Activated CD8-positive, alpha-beta memory T cell treated with anti-CD3 and anti-CD28 coated beads, Interleukin-2, amount 50 U/mL, for 4 hours (primary cell): ENCODE data around the gene MSANTD7.
A peak's percentile ranks its signal among the peaks of the same experiment; 100 is the strongest.
"Not testable (repeated sequence)": the region's sequence is repeated elsewhere in the genome, so short reads cannot be mapped to it uniquely, and the experiment has no call there.

Experiments used
- DNase-seq: peaks from one replicate; pipeline ENCODE4 v3.0.0-alpha.2; 2020

The MSANTD7 gene

DNA sequence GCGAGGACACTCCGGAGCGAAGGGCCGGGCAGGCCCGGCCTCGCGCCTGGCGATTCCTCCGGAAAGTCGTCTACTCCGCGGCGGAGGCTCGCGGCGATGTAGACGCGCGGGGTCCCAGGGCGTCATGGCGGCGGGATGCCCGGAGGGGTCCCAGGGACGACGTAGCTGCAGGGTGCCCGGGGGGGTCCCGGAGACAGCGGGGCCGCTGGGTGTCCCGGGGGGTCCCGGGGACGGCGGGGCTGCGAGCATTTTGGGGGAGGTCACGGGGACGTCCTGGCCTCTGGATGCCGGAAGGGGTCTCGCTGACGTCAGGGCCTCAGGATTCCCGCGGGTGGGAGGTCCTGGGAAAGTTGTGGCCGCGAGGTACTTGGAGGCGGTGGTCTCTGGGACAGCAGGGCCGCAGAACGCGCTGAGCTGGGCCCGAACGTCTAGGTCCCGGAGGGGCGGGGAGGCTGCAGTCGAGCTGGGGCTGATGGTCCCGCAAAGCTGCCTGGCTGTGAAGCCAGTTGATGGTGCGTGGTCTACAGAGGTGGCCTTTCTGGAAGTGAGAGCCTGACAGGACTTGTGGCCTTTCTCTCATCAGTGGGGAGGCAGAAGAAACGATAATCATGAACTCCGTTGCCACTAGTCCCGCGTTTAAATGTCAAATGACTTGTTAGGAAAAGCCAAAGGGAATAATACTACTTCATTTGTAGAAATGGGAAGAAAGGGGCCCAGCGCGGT, 637 bp downstream of the MSANTD7 start:
- no peak for DNase-seq

GRCh38 chr10:14839305-14839695, 1.2 kb downstream of the MSANTD7 start:
- no peak for DNase-seq

DNA sequence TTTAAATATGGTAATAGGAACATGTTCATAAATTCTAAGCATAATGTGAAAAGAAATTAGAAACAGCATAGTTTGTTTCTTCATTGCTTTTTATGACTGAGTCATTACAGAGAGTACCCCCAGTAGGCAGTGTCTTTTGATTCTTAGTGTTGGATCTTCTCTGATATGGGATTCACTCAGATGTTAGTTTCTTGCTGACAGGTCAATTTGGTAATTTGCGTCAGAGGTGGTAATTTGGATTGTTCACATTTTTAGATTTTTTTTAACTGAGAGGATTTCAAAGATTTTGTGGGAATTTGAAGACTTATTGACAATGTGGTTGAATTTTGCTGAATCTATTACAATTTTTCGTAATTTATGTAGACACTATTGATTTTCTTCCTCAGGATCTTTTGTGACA, 2.1 kb downstream of the MSANTD7 start:
- no peak for DNase-seq

DNA sequence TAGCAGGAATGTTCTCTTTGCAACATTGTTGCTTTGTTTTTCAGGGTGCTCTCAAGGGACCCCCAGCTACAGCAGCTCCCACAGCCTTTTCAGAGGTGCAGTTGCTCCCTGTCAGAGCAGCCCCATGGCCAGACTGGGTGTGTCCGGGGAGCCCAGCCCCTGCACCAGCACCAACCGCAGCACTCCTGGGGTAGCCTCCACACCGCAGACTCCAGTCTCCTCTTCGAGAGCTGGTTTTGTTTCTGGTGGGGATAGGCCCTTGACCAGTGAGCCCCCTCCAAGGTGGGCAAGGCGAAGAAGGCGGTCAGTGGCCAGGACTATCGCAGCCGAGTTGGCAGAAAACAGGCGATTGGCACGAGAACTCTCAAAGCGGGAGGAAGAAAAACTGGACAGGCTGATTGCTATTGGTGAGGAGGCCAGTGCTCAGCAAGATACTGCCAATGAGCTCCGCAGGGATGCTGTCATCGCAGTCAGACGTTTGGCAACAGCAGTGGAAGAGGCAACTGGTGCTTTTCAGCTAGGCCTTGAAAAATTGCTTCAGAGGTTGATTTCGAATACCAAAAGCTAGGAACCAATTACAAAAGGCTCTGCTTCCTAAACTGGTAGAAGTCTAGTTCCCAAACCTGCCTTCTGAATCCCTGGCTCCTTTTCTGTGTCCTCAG, 5.4 kb downstream of the MSANTD7 start:
- no peak for DNase-seq

- no peak for DNase-seq
Observed at GRCh38 chr10:14844948-14845347, 6.8 kb downstream of the MSANTD7 start.

DNA sequence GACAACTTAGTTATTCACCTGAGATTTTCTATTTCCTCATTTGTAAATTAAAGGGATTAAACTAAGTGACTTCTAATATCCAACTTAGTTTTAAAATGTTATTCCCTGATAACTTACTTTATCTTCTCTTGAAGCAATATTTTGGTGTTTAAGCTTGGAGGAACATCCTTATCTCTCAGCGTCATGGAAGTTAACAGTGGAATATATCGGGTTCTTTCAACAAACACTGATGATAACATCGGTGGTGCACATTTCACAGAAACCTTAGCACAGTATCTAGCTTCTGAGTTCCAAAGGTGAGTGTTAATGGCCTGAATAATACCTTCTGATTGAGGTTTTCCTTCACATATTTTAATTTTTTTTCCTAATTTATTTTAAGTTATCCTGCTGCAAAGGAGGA, 14.1 kb downstream of the MSANTD7 start:
- no peak for DNase-seq

DNA sequence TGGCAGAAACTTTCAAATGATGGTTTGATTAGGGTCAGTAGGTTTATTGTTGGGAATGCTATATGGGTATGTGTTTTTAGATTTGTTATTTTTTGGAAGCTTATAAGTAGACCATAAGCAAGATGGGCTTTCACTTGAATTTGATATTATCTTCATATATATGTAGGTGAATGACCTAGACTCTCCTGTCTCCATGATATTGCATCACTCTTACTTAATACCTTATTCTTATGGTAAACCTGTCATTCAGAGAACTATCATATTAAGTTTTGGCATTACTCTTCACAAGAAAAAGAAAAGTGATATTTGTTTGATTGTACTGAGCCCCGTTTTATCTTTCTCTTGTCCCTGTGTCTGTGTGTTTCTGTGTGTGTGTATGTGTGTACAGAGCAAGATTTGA, 17.3 kb downstream of the MSANTD7 start:
- no peak for DNase-seq

- DNase-seq, result no peak
Observed at GRCh38 chr10:14858338-14858960, 20.3 kb downstream of the MSANTD7 start.

DNA sequence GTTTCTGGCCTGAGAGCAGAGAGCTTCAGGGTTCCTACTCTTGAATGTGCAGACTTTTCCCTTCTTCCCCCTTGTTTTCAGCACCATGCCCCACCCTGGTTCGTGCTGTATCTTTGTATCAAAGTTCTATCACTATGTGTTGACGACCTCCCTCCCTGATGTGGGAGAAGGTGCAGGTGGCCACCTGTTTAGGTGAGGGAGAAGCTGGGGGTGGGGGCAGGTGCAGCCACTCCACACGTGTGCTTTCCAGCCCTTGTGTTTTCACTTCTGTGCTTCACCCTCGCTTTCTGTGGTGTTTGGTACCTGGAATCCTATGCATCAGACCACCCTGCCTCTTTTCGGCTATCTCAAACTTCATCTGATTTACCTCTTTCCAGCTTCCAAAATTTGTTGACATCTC, 20.9 kb downstream of the MSANTD7 start:
- DNase-seq, result no peak

- no peak for DNase-seq
Observed at GRCh38 chr10:14859775-14860174, 21.7 kb downstream of the MSANTD7 start.

DNA sequence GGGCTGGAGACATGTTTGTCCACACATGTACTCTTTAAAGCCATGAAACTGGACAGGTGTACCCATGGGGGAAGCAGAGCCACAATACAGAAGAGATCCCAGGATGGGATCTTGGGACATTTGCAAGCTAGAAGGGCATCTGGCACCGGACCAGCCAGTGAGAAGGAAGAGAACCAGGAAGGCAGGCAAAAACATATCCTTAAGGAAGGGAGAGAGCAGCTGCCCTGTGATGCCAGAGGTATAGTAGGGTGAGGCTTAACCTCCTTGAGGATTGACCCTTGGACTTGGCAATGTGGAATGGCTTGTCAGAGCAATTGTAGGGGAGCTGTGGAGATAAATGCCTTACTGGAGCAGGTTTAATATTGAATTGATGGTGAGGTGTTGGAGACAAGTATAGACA, 22.7 kb downstream of the MSANTD7 start:
- no peak for DNase-seq

GRCh38 chr10:14864466-14864865, 26.4 kb downstream of the MSANTD7 start:
- DNase-seq, result not testable (repeated sequence)

DNA sequence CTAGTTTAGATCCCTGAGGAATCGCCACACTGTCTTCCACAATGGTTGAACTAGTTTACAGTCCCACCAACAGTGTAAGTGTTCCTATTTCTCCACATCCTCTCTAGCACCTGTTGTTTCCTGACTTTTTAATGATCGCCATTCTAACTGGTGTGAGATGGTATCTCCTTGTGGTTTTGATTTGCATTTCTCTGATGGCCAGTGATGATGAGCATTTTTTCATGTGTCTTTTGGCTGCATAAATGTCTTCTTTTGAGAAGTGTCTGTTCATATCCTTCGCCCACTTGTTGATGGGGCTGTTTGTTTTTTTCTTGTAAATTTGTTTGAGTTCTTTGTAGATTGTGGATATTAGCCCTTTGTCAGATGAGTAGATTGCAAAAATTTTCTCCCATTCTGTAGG, 26.8 kb downstream of the MSANTD7 start:
- DNase-seq, result not testable (repeated sequence)

DNA sequence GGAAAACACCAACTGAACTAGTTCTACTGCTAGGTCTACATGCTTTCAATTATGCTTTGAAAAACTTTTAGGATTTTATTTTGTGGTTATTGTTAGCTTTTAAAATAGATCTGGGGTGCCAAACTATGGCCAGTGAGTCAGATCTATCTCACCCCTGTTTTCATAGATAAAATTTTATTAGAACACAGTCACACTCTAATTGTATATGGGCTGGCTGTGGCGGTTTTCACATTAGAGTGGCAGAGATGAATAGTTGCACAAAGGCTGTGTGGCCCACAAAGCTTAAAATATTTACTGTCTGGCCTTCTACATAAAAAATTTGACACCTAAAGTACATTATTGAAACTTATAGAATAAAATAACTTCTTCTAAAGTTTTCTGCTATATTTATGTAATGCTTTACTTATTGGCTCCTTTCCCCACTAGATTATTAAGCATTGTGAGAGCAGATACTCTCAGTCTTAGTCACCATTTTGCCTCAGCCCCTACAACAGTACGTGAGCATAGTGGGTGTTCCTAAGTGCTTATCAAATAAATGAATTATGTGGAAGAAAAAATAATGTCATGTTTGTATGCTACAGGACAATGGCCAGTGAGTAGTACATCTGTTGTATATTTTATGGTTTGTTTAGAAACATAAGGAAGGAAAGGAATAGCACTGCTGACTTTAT, 35.1 kb downstream of the MSANTD7 start:
- DNase-seq, result no peak

- DNase-seq, result no peak
Observed at GRCh38 chr10:14875941-14876340, 37.8 kb downstream of the MSANTD7 start.

DNA sequence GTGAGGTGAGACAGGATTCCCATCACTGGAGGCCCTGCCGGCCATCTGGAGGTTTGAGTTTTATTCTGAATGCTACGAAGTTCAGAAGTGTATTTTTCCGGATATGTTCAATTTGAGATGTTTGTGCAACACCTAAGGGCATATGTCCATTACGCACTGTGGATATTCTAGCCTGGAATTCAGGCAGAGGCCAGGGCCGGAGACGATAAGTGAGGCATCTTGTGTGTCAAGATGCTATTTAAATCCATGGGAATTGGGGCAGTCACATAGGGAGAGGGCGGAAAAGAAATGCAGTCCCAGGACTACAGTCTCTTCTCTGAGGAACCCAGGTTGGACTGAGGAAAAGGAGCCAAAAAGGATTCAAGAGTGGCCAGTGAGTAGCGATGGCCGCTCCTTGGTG, 38.7 kb downstream of the MSANTD7 start:
- no peak for DNase-seq

- DNase-seq, result peak; percentile 95
Observed at GRCh38 chr10:14878266-14879123, 40.4 kb downstream of the MSANTD7 start, which contains the start of gene SUV39H2. Gene SUV39H2, plus strand, starts transcription at chr10:14878866. Its CDS starts 23 bp downstream, at chr10:14878889.

DNA sequence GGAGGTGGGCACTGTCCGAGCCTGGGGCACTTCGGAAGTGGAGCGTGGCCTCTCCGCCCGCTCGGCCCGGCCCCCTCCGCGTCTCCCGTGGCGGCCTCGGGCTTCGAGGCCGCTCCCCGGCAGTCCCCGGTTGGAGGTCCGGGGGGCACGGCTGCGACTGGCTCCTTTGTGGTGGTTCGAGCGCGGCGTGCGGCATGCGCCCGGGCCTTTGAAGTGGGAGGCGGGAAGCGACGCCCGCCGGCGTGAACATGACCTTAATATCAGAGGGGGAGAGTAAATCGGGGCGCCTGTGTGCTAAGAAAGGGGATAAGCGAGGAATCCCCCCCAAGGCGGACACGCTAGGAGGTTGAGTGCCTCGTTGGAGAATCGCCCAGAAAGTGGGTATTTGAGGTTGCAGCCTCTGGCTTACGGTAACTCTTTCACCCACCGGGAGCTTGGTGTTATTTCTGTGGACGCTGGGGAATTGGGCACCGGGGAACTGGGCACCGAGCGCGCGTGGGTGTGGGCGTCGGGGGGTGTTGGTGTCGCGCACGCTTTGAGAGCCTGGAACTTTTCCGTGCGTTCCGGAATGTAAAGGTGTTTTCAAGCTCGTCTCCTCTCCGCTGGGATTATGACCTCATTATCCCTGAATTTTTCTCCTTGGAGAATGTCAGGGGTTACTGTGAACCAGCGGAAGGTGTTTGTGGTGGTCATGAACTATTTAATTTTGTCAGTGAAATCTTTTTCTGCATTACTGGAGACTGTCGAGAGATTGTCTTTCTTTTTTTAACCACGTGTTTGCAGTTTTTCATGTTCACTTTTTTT, 41.2 kb downstream of the MSANTD7 start:
- DNase-seq, result peak; percentile 42

GRCh38 chr10:14879928-14880193, 41.8 kb downstream of the MSANTD7 start:
- DNase-seq, result no peak

- DNase-seq, result no peak
Observed at GRCh38 chr10:14880229-14880628, 42.1 kb downstream of the MSANTD7 start.

DNA sequence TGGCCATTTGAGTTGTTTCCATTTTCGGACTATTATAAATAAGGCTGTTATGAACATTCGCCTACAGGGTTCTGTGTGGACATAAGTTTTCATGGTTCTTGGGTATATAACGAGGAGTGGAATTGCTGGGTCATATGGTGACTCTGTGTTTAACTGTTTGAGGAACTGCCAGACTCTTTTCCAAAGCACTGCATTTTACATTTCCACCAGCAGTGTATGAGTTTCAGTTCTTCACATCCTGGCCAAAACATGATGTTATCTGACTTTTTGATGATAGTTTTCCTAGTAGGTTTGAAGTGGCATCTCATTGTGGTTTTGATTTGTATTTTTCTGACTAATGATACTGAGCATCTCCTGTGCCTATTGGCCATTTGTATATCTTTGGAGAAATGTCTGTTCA, 46.0 kb downstream of the MSANTD7 start:
- no peak for DNase-seq
